ENCODE data around the gene EDA.

DNA sequence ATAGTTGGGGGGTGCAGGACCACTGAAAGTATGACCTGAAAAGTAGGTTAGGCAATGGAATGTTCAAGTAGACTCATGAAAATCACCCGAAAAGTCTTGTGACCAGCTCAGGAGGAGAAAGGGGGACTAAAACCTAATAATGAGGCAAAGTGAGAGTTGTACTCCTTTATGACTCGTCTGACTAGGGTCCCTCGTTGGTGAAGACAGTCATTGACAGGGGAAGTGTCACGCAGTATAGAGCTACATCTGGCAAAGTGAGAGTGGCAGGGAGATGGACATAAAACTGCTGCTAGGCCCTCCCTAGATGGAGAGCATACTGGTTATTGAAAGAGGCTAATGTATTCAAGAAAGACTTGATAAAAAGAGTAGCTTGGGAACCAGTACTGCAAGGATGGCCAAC is 466.8 kb downstream of the EDA start:
- TF ChIP-seq POLR2A (IDR thresholded peaks at IDR 0.05) (no peak), POLR2AphosphoS5 (IDR thresholded peaks at IDR 0.05) (no peak)
- TF ChIP-seq, protein P1, sequence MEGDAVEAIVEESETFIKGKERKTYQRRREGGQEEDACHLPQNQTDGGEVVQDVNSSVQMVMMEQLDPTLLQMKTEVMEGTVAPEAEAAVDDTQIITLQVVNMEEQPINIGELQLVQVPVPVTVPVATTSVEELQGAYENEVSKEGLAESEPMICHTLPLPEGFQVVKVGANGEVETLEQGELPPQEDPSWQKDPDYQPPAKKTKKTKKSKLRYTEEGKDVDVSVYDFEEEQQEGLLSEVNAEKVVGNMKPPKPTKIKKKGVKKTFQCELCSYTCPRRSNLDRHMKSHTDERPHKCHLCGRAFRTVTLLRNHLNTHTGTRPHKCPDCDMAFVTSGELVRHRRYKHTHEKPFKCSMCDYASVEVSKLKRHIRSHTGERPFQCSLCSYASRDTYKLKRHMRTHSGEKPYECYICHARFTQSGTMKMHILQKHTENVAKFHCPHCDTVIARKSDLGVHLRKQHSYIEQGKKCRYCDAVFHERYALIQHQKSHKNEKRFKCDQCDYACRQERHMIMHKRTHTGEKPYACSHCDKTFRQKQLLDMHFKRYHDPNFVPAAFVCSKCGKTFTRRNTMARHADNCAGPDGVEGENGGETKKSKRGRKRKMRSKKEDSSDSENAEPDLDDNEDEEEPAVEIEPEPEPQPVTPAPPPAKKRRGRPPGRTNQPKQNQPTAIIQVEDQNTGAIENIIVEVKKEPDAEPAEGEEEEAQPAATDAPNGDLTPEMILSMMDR (IDR thresholded peaks at IDR 0.05 in 8 of 11, conservative IDR thresholded peaks at IDR 0.05 in 3 of 11): no peak
